Measurements from ENCODE around the gene LRRN2. TPM values are rescaled to one million over a fixed set of nuclear protein-coding genes. Genes with fewer than 3 reads are reported as not detected.
A peak's percentile ranks its signal among the peaks of the same experiment; 100 is the strongest.
"Not testable (repeated sequence)": the region's sequence is repeated elsewhere in the genome, so short reads cannot be mapped to it uniquely, and the experiment has no call there.

Gene LRRN2
- not detected for total RNA-seq

DNA sequence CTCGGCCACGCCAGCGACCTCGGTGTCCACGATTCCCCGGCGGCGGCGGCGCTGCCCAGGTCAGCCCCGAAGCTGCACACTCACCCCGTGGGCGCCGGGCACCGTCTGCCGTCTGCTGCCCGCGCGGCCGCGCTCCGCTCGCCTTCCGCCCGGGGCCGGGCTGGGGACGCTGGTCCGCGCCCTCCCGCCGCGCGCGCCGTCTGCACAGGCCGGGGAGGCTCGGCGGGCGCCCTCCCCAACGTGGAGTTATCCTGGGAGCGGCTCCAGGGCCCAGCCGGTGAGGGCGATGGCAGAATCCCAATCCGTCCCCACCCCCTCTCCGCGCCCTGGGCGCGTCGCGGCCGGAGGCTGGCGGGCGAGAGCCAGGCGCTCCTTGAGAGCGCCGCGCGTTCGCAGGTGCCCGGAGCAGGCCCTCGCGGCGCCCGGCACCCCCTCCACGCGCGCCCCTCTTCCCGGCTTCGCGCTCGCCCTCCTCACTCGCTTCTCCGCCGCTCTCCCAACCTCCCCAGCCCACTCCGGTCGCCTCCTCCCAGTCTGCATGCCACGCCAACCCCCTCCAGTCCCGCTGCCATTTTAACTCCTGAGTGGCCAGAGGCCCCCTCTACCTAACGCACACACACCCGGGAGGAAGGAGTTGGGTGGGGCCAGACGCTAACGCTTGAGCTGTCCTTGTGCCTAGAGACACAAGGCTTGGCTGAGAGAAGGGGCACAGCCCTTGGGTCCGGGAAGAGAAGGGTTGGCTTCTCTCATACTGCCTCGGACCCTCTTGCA lies at the start of gene LRRN2:
Gene LRRN2, minus strand, starts transcription at position 503 of the 771 bp plus-strand sequence. CDS start 65,746 bp downstream, outside the sequence.
- Mint-ChIP-seq H3K27me3 (peaks cover 47% of the 10 kb centered on the region), H3K9me3 (no peaks in the 10 kb centered on the region), H3K36me3 (ENCODE audit: low read depth) (no peaks in the 10 kb centered on the region), H3K4me1 (peaks cover 10% of the 10 kb centered on the region), H3K4me3 (peak within 1 kb of the TSS; percentile 56), H3K27ac (no peak within 1 kb of the TSS)
- POLR2A ChIA-PET, result no interaction called here
- DNase-seq, result no peak
- CTCF ChIA-PET, result interaction anchor here (1.0 to 1.5 kb wide), 4 partner anchors 13 to 63 kb away, joined by 3 to 4 read pairs (median 4); no protein-coding TSS in a partner anchor

DNA sequence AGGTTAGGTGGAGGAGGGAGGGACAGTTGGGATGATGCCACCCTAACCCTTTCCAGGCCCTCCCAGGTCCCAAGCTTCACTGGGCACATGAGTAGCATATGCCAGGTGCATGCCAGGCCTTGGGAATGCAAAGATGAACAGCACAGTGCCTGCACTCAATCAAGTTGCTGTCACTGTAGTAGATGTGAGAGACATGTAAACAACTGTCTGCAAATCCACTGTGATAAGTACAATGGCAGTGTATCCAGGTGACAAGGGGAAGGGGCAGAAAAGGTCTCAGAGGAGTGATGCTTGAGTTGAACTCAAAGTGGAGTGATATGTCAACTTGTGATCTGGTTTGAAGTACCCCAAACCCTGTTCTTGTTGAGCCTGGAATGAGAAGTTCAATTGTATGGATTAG lies 49.5 kb upstream of the LRRN2 start:
- DNase-seq, result no peak
- Mint-ChIP-seq H3K4me1 (no peaks in the 10 kb centered on the region), H3K36me3 (ENCODE audit: low read depth) (peaks cover 2% of the 10 kb centered on the region), H3K27ac (no peak overlapping the region), H3K27me3 (peaks cover 49% of the 10 kb centered on the region), H3K9me3 (peaks cover 2% of the 10 kb centered on the region), H3K4me3 (no peak overlapping the region)
- ChIA-PET POLR2A (no interaction called here), CTCF (no interaction called here)

DNA sequence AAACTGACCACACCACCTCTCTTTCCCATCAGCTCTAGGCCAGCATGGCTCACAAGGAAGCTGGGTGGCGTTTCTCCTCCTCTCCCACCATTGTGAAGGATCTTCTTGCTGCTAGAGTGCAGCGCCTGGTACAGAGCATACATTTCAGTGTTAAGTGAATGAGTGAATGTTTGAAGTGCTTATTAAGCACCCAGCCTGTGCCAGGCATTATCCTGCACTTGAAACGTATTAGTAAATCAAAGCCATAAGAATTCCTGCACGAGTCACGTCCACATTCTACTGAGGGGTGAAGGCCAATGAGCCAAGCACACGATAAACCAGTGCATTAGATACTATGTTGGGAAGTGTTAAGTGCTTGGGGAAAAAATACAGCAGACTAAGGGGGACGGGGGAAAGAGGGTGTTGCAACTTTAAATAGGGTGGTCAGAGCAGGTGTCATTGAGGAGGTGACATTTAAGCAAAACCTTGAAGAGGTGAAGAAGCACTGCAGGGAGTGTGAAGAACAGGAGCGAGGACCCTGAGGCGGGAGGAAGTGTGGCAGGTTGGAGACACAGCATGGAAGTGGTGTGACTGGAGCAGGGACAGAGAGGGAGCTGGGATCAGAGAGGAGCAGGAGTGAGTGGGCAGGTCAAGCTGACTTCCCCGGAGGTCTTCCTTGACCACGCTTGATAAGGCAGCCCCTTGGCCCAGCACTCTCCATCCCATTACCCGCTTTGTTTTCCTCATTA lies 48.5 kb upstream of the LRRN2 start:
- Mint-ChIP-seq H3K27me3 (peaks cover 42% of the 10 kb centered on the region), H3K27ac (peak overlapping the region; percentile 7), H3K9me3 (peaks cover 2% of the 10 kb centered on the region), H3K36me3 (ENCODE audit: low read depth) (peaks cover 2% of the 10 kb centered on the region), H3K4me3 (no peak overlapping the region), H3K4me1 (no peaks in the 10 kb centered on the region)
- ChIA-PET CTCF (no interaction called here), POLR2A (no interaction called here)
- DNase-seq, result no peak

DNA sequence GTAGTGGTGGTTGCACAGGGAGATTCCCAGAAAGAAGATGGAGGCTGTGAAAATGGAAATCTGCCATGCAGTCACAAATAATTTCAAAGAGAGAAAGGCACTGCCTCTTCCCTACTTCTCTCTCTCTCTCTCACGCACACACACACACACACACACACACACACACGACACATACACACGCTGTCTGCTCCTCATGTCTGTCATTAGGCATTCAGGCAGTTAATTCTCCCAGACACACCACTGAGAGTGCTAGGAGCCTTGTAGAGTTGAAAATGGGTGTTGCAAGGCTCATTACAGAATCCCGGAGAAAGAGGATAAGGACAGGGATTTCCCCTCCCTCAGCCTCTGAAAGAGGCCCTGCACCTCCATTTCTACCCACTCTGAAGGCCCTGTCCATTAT lies 47.8 kb upstream of the LRRN2 start:
- H3K27me3 Mint-ChIP-seq, result peaks cover 34% of the 10 kb centered on the region
- ChIA-PET CTCF (interaction anchor here (1.2 kb wide), 1 partner anchor 30 kb away, joined by 4 read pairs; no protein-coding TSS in a partner anchor), POLR2A (no interaction called here)
- no peaks in the 10 kb centered on the region for H3K36me3 Mint-ChIP-seq (ENCODE audit: low read depth)
- DNase-seq, result no peak
- no peak overlapping the region for H3K4me3 Mint-ChIP-seq
- H3K4me1 Mint-ChIP-seq, result no peaks in the 10 kb centered on the region
- H3K9me3 Mint-ChIP-seq, result peaks cover under 1% of the 10 kb centered on the region
- no peak overlapping the region for H3K27ac Mint-ChIP-seq

DNA sequence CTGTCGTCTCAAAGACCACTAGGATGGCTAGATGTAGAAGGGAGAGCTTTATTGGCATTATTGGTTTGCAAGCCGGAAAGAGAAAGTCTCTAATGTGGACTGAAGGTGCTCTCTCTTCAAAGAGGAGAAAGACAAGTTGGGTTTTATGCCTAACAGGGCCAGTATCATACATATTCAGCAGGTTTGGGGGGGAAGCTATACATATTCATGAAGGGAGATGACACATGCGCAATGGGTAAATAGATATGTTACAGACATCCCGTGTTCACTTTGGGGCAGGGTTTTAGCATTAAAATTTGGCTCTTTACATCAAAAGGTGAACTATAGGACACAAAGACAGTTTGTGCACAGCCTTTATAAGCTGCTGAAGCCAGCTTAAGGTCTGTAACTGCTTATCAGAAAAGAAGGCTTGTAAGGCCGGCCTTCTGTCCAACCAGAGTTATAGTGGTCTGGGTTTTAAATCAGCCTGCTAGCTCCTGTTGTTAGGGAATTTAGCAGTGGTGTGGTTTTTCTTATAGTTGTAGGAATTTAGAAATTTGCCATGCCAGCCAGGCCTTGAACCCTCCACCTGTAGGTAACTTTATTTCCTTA lies 46.5 kb upstream of the LRRN2 start:
- Mint-ChIP-seq H3K4me3 (no peak overlapping the region), H3K4me1 (no peaks in the 10 kb centered on the region), H3K36me3 (ENCODE audit: low read depth) (no peaks in the 10 kb centered on the region), H3K27ac (no peak overlapping the region), H3K9me3 (no peaks in the 10 kb centered on the region), H3K27me3 (peaks cover 24% of the 10 kb centered on the region)
- DNase-seq, result no peak
- ChIA-PET CTCF (interaction anchor here (1.2 to 1.5 kb wide), 3 partner anchors 32 to 75 kb away, joined by 4 to 6 read pairs (median 4); no protein-coding TSS in a partner anchor), POLR2A (no interaction called here)

DNA sequence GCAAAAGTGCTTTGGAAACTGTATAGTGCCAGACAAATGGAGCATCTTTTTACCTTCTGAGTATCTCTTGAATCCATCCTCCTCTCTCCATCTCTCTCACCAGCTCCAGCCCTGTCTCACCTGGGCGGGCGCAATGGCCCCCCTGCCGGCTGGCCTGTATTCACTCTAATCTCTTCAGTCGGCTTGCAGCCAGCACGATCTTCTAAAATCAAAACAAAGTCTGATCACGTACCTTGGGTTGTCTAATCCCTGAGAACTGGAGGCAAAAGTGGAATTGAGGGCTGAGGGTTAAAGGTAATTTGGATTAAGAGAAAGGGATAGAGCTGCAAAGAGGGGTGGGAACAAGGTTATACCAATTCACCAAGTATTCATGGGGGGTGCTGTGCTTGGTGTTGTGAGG lies 46.0 kb upstream of the LRRN2 start:
- Mint-ChIP-seq H3K36me3 (ENCODE audit: low read depth) (no peaks in the 10 kb centered on the region), H3K9me3 (no peaks in the 10 kb centered on the region), H3K27ac (no peak overlapping the region), H3K27me3 (peaks cover 20% of the 10 kb centered on the region), H3K4me3 (no peak overlapping the region), H3K4me1 (peaks cover 2% of the 10 kb centered on the region)
- POLR2A ChIA-PET, result no interaction called here
- CTCF ChIA-PET, result interaction anchor here (1.2 to 1.5 kb wide), 2 partner anchors 60 to 76 kb away, joined by 4 to 6 read pairs; no protein-coding TSS in a partner anchor
- no peak for DNase-seq

DNA sequence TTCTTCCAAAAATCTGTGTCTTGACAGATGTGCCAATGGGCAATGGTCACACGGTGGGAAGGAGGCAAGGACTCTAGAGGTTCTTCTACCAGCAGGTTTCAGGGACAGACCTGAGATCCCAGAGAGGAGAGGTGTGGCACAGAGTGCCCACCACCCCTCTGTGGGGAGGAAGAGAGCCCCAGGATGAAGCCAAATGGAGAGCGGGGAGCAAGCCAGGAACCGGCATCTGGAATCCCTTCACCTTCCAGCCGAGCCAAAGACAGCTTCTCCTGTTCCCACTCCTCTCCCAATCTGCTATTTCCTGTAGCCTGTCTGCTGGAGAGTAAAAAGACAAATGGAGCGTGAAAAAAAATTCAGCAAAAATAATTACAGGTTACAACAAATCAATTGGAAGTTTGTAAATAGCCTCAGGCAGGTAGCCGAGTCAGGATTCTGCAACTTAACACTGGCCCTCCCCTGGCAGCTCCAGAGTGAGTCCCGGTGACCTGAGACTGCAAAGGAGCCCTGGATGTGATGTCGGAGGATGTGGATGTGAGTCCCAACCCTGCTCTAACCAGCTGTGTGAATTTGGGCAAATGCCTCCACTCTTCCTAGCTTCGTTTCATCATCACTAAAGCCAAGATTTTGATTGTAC lies 45.4 kb upstream of the LRRN2 start:
- POLR2A ChIA-PET, result no interaction called here
- DNase-seq, result no peak
- Mint-ChIP-seq H3K4me3 (no peak overlapping the region), H3K4me1 (peaks cover 4% of the 10 kb centered on the region), H3K27me3 (peaks cover 16% of the 10 kb centered on the region), H3K9me3 (no peaks in the 10 kb centered on the region), H3K36me3 (ENCODE audit: low read depth) (no peaks in the 10 kb centered on the region), H3K27ac (no peak overlapping the region)
- CTCF ChIA-PET, result interaction anchor here (1.5 kb wide), 1 partner anchor 61 kb away, joined by 4 read pairs; no protein-coding TSS in a partner anchor

DNA sequence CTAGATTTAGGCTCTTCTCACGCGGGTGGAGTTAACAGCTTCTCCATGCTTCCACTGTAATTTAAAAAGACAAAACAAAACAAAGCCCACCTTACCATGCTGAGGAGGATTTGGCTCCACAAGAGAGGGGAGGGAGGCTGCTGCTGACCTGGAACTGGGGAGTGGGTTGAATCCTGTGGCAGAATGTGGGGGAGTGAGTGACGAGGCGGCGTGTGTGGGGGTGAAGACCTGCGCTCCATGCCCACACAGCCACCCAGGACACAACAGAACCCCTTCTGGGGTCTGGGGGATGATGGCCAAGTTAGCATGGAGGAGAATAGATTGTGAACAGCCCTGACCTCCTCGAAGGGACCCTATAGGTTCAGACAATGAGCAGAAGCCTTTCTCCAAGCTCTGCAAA lies 44.0 kb upstream of the LRRN2 start:
- no peak for DNase-seq
- H3K4me3 Mint-ChIP-seq, result no peak overlapping the region
- ChIA-PET CTCF (no interaction called here), POLR2A (no interaction called here)
- no peaks in the 10 kb centered on the region for H3K36me3 Mint-ChIP-seq (ENCODE audit: low read depth)
- no peaks in the 10 kb centered on the region for H3K9me3 Mint-ChIP-seq
- H3K27ac Mint-ChIP-seq, result no peak overlapping the region
- peaks cover 13% of the 10 kb centered on the region for H3K27me3 Mint-ChIP-seq
- H3K4me1 Mint-ChIP-seq, result peaks cover 4% of the 10 kb centered on the region

DNA sequence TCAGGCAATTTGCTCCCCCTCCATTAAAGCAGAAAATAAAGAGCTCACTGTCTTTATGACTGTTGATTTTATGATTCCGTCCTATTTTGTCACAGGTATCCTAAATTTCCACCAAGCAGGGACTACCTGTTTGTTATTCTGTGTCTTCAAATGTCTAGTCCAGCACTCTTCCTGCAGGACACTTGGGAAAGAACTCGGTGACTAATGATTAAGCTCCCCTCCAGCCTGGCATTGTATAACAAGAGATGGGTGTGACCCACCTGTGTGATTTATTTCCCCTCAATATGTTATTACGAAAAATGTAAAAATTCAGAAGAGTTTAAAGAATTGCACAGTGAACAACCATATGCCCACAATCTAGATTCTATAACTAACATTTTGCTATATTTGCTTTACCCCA lies 42.9 kb upstream of the LRRN2 start:
- no peak for DNase-seq
- Mint-ChIP-seq H3K27ac (no peak overlapping the region), H3K36me3 (ENCODE audit: low read depth) (no peaks in the 10 kb centered on the region)

DNA sequence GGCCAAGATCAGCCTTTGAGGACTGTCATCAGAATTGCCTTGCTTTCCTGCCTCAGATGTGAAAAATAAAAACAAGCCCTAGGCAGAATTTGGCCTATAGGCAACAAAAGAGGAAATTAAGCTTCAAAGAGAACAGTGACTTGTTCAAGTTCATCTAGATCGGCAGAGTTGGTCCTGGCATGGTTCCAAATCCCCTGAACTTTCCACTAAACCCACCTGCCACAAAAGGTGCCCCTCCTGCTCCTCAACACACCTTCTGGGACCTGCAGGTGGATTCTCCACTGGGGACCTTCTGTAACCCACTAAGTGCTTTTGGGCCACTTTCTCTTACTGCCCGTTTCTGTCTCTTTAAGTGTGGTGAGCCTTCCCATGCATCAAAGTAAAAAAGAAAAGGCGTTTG lies 42.5 kb upstream of the LRRN2 start:
- Mint-ChIP-seq H3K4me1 (peaks cover 4% of the 10 kb centered on the region), H3K36me3 (ENCODE audit: low read depth) (no peaks in the 10 kb centered on the region), H3K27me3 (peaks cover 13% of the 10 kb centered on the region), H3K4me3 (no peak overlapping the region), H3K9me3 (no peaks in the 10 kb centered on the region), H3K27ac (no peak overlapping the region)
- no peak for DNase-seq
- ChIA-PET CTCF (interaction anchor here (1.5 kb wide), 1 partner anchor 79 kb away, joined by 3 read pairs; no protein-coding TSS in a partner anchor), POLR2A (no interaction called here)

More for the DNA sequence above, 42.9 kb upstream of the LRRN2 start:
- ChIA-PET POLR2A (no interaction called here), CTCF (interaction anchor here (0.6 to 1.5 kb wide), 2 partner anchors 78 to 1387 kb away, joined by 3 to 4 read pairs; no protein-coding TSS in a partner anchor)
- H3K27me3 Mint-ChIP-seq, result peaks cover 13% of the 10 kb centered on the region
- H3K4me3 Mint-ChIP-seq, result no peak overlapping the region
- H3K4me1 Mint-ChIP-seq, result peaks cover 4% of the 10 kb centered on the region
- no peaks in the 10 kb centered on the region for H3K9me3 Mint-ChIP-seq

DNA sequence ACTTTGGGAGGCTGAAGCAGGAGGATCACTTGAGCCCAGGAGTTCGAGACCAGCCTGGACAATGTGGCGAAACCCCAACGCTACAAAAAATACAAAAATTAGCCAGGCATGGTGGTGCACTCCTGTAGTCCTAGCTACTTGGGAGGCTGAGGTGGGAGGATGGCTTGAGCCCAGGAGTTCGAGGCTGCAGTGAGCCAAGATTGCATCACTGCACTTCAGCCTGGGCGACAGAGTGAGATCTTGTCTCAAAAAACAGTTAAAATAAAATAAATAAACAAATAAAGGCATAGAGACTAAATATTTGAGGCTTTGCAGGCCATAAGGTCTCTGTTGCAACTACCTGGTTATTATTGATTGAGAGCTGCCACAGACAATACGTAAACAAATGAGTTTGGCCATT lies 41.9 kb upstream of the LRRN2 start:
- CTCF ChIA-PET; H3K4me1 Mint-ChIP-seq; DNase-seq; POLR2A ChIA-PET; H3K36me3 Mint-ChIP-seq (ENCODE audit: low read depth); H3K27me3 Mint-ChIP-seq; H3K9me3 Mint-ChIP-seq; H3K4me3 Mint-ChIP-seq; H3K27ac Mint-ChIP-seq: not testable (repeated sequence)

DNA sequence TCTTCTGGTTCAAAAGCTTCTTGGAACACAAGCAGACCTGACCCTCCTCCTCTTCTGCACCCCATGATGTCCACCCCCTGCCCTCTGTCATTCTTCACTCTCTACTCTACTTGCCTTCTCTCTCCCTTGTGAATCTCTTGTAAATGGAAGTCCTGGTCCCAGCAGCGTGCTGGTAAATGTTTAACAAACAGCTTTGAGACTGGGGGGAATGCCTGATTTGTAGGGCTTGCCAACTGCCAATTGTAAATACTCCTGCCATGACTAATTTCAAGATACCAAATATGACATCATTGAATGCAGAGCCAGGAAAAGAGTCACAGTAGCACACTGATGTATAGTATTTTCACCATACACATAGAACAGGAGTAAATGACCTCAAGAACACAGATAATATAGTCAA lies 40.9 kb upstream of the LRRN2 start:
- no peak for DNase-seq
- Mint-ChIP-seq H3K27me3 (peaks cover 4% of the 10 kb centered on the region), H3K4me1 (peaks cover 4% of the 10 kb centered on the region), H3K9me3 (no peaks in the 10 kb centered on the region), H3K4me3 (no peak overlapping the region), H3K27ac (no peak overlapping the region), H3K36me3 (ENCODE audit: low read depth) (no peaks in the 10 kb centered on the region)
- ChIA-PET CTCF (interaction anchor here (1.5 kb wide), 1 partner anchor 16 kb away, joined by 3 read pairs; no protein-coding TSS in a partner anchor), POLR2A (no interaction called here)

All from activated CD4-positive, alpha-beta T cell treated with anti-CD3 and anti-CD28 coated beads, Interleukin-2, amount 10 ng/mL, durations not matched to agents 7 days and 5 days (primary cell).